NCI-H526 treated with DMSO at 0.1 percent for 48 hours (cell line): ENCODE results near the gene RAD18.

Experiments
- DNase-seq: peaks from one replicate; lab custom pipeline; 2025; lab: John Stamatoyannopoulos, UW

Gene RAD18

GRCh38 chr3:8895829-8896228, 67.4 kb downstream of the RAD18 start:
- DNase-seq = no peak

GRCh38 chr3:8893001-8893400, 70.3 kb downstream of the RAD18 start:
- DNase-seq = no peak

GRCh38 chr3:8891774-8892173, 71.5 kb downstream of the RAD18 start:
- DNase-seq = no peak

- DNase-seq = no peak
These were observed 72.0 kb downstream of the RAD18 start for GRCh38 chr3:8891303-8891702.

- DNase-seq = no peak
These were observed 74.9 kb downstream of the RAD18 start for GRCh38 chr3:8888301-8888915.

- DNase-seq = no peak
These were observed 75.6 kb downstream of the RAD18 start for GRCh38 chr3:8887435-8888300.

- no peak for DNase-seq
These were observed 76.7 kb downstream of the RAD18 start for GRCh38 chr3:8886546-8886945.

- DNase-seq = no peak
These were observed 77.5 kb downstream of the RAD18 start for GRCh38 chr3:8885536-8886316.

GRCh38 chr3:8884630-8885290, 78.5 kb downstream of the RAD18 start:
- no peak for DNase-seq

- no peak for DNase-seq
These were observed 80.6 kb downstream of the RAD18 start for GRCh38 chr3:8882642-8883041.

GRCh38 chr3:8882171-8882593, 81.1 kb downstream of the RAD18 start:
- no peak for DNase-seq

- no peak for DNase-seq
These were observed 83.8 kb downstream of the RAD18 start for GRCh38 chr3:8879347-8879944.

GRCh38 chr3:8875836-8876235, 87.4 kb downstream of the RAD18 start:
- no peak for DNase-seq

- no peak for DNase-seq
These were observed 89.5 kb downstream of the RAD18 start for GRCh38 chr3:8873740-8874139.

GRCh38 chr3:8872261-8872660, 91.0 kb downstream of the RAD18 start:
- DNase-seq = no peak

GRCh38 chr3:8871306-8871705, 92.0 kb downstream of the RAD18 start:
- no peak for DNase-seq

GRCh38 chr3:8870134-8870533, 93.1 kb downstream of the RAD18 start:
- no peak for DNase-seq

- no peak for DNase-seq
These were observed 93.7 kb downstream of the RAD18 start for GRCh38 chr3:8869613-8870012.

- DNase-seq = no peak
These were observed 94.3 kb downstream of the RAD18 start for GRCh38 chr3:8868996-8869395.

- no peak for DNase-seq
These were observed 95.6 kb downstream of the RAD18 start for GRCh38 chr3:8867646-8868045.

- no peak for DNase-seq
These were observed 97.6 kb downstream of the RAD18 start for GRCh38 chr3:8865697-8866096.
